22Rv1 (cell line): ENCODE data around the gene DEDD2.

ENCODE experiments used
- H3K27ac ChIP-seq: fragments of 450-650 bp; 2 replicates; pipeline ENCODE4 v1.5.1; 2017
- ZFX ChIP-seq: fragments of 450-650 bp; IDR thresholded peaks from 2 replicates; pipeline ENCODE4 v1.6.1; 2017; ENCODE audit warnings: antibody characterized with exemption, borderline replicate concordance
- TF ChIP-seq, protein P1 (sequence below): fragments of 450-650 bp; IDR thresholded peaks from 2 replicates; pipeline ENCODE4 v1.5.1; 2017; ENCODE audit warnings: mild to moderate bottlenecking

The DEDD2 gene

GRCh38 chr19:42229301-42229854 is 11.9 kb upstream of the DEDD2 start:
- TF ChIP-seq, protein P1, sequence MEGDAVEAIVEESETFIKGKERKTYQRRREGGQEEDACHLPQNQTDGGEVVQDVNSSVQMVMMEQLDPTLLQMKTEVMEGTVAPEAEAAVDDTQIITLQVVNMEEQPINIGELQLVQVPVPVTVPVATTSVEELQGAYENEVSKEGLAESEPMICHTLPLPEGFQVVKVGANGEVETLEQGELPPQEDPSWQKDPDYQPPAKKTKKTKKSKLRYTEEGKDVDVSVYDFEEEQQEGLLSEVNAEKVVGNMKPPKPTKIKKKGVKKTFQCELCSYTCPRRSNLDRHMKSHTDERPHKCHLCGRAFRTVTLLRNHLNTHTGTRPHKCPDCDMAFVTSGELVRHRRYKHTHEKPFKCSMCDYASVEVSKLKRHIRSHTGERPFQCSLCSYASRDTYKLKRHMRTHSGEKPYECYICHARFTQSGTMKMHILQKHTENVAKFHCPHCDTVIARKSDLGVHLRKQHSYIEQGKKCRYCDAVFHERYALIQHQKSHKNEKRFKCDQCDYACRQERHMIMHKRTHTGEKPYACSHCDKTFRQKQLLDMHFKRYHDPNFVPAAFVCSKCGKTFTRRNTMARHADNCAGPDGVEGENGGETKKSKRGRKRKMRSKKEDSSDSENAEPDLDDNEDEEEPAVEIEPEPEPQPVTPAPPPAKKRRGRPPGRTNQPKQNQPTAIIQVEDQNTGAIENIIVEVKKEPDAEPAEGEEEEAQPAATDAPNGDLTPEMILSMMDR = no peak
- no peak for TF ChIP-seq ZFX
- peak overlapping the region; percentile 15; the same call in 1 of the 2 replicates for H3K27ac ChIP-seq

DNA sequence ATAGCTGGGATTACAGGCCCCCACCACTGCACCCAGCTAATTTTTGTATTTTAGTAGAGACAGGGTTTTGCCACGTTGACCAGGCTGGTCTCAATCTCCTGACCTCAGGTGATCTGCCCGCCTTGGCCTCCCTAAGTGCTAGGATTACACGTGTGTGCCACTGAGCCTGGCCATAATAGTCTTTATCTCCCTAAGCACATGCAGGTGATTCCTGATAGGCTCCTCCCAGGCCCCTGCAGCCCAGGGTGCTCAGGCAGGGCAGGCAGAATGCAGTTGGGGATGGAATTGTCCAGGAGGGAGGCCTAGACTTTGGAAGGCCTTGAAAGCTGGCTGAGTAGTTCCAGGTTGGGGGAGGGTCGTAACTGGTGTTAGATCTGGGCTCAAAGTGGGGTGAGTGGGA is 11.2 kb upstream of the DEDD2 start:
- no peak overlapping the region for H3K27ac ChIP-seq
- TF ChIP-seq, protein P1 = no peak
- TF ChIP-seq ZFX = no peak

DNA sequence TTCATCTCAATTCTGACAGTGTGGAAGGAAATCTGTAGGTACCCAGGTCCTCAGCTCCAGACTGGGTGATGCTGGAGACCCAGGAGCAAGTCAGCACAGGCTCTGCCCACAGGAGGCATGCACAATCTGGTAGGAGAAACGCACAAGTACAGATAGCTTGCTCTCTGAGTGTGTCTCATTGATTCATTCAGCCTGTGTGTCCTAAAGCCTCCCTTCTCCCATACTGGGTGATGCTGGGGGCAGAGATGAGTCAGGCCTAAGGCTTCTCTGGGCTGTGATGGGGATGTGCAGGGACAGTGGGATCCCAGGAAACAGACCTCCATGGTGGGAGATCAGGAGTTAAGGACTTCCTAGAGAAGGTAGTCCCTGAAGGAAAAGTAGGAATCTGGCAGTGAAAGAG is 9.4 kb upstream of the DEDD2 start:
- TF ChIP-seq, protein P1 = no peak
- TF ChIP-seq ZFX = no peak
- no peak overlapping the region for H3K27ac ChIP-seq

DNA sequence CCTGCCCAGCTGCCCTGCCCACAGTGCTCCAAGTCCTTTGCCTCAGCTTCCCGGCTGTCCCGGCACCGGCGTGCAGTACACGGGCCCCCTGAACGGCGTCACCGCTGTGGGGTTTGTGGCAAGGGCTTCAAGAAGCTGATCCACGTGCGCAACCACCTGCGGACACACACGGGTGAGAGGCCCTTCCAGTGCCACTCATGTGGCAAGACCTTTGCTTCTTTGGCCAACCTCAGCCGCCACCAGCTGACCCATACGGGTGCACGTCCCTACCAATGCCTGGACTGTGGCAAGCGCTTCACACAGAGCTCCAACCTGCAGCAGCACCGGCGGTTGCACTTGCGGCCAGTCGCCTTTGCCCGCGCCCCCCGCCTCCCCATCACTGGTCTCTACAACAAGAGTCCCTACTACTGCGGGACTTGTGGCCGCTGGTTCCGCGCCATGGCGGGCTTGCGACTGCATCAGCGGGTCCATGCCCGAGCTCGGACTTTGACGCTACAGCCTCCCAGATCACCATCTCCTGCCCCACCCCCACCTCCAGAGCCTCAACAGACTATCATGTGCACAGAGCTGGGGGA is 8.3 kb upstream of the DEDD2 start:
- TF ChIP-seq ZFX = no peak
- TF ChIP-seq, protein P1 = no peak
- H3K27ac ChIP-seq = no peak overlapping the region

DNA sequence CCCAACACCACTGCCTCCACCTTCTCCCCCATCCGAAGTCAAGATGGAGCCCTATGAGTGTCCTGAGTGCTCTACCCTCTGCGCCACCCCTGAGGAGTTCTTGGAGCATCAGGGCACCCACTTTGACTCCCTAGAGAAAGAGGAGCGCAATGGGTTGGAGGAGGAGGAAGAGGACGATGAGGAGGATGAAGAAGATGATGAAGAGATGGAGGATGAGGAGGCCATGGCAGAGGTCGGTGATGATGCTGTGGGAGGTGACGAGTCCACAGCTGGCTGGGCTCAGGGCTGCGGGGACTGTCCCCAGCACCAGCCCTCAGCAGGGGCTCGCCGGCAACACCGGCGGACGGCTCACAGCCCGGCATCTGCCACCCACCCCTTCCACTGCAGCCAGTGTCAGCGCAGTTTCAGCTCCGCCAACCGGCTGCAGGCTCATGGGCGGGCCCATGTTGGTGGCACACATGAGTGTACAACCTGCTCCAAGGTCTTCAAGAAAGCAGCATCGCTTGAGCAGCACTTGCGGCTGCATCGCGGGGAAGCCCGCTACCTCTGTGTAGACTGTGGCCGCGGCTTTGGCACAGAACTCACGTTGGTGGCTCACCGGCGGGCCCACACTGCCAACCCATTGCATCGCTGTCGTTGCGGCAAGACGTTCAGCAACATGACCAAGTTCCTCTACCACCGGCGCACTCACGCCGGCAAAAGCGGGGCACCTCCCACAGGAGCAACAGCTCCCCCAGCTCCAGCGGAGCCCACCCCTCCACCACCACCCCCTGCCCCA is 7.7 kb upstream of the DEDD2 start:
- TF ChIP-seq ZFX = no peak
- TF ChIP-seq, protein P1 = no peak
- H3K27ac ChIP-seq = no peak overlapping the region

DNA sequence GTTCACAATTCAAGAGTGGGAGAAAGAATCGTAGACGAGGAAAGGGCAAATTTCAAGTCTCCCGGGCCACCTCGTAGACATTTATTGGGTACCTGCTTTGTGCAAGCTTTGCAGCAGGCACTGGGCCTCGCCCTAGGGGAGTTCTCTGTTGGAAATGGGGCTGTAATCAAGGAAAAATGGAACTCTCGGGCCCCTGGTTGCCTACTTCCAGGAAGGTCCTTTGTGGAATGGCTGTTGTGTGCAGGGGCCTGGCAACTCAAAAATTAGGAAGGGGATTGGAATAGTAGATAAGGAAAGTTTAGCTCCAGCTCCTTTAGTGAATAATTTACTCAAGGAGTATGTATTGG is 3.2 kb upstream of the DEDD2 start:
- peak overlapping the region; percentile 77 for H3K27ac ChIP-seq
- TF ChIP-seq, protein P1 = no peak
- no peak for TF ChIP-seq ZFX
